ENCODE data around the gene INTS1. TPM values are rescaled to one million over a fixed set of nuclear protein-coding genes. Genes with fewer than 3 reads are reported as not detected.

Gene INTS1
- total RNA-seq, 1 donor from 2014 or later = 109 TPM

- TF ChIP-seq CTCF (IDR thresholded peaks at IDR 0.05; ENCODE audit: unreplicated experiment) = no peak
- Mint-ChIP-seq H3K27me3 (ENCODE audit: unreplicated experiment) (peaks cover 6% of the 10 kb centered on the region), H3K36me3 (ENCODE audit: low read depth, unreplicated experiment) (peaks cover under 1% of the 10 kb centered on the region), H3K27ac (ENCODE audit: unreplicated experiment) (peak overlapping the region; percentile 45), H3K4me3 (ENCODE audit: unreplicated experiment) (no peak overlapping the region), H3K9me3 (ENCODE audit: unreplicated experiment) (no peaks in the 10 kb centered on the region), H3K4me1 (ENCODE audit: unreplicated experiment) (peaks cover under 1% of the 10 kb centered on the region)
- no peak for DNase-seq (ENCODE audit: low spot score)
These were observed 4.1 kb upstream of the INTS1 start for GRCh38 chr7:1508277-1508758.

- H3K4me1 Mint-ChIP-seq (ENCODE audit: unreplicated experiment) = peaks cover 12% of the 10 kb centered on the region
- H3K27ac Mint-ChIP-seq (ENCODE audit: unreplicated experiment) = no peak overlapping the region
- peaks cover 19% of the 10 kb centered on the region for H3K36me3 Mint-ChIP-seq (ENCODE audit: low read depth, unreplicated experiment)
- DNase-seq (ENCODE audit: low spot score) = no peak
- TF ChIP-seq CTCF (IDR thresholded peaks at IDR 0.05; ENCODE audit: unreplicated experiment) = no peak
- H3K4me3 Mint-ChIP-seq (ENCODE audit: unreplicated experiment) = no peak overlapping the region
- H3K9me3 Mint-ChIP-seq (ENCODE audit: unreplicated experiment) = no peaks in the 10 kb centered on the region
- H3K27me3 Mint-ChIP-seq (ENCODE audit: unreplicated experiment) = peaks cover 10% of the 10 kb centered on the region
These were observed 1.8 kb upstream of the INTS1 start for GRCh38 chr7:1505731-1506550.

- no peak for TF ChIP-seq CTCF (IDR thresholded peaks at IDR 0.05; ENCODE audit: unreplicated experiment)
- Mint-ChIP-seq H3K27me3 (ENCODE audit: unreplicated experiment) (peaks cover 6% of the 10 kb centered on the region), H3K27ac (ENCODE audit: unreplicated experiment) (peak overlapping the region; percentile 78)
These were observed 799 bp downstream of the INTS1 start for GRCh38 chr7:1503390-1503789.

GRCh38 chr7:1502845-1503244, 1.3 kb downstream of the INTS1 start:
- Mint-ChIP-seq H3K9me3 (ENCODE audit: unreplicated experiment) (no peaks in the 10 kb centered on the region), H3K4me3 (ENCODE audit: unreplicated experiment) (peak overlapping the region; percentile 98), H3K4me1 (ENCODE audit: unreplicated experiment) (peaks cover 12% of the 10 kb centered on the region), H3K27ac (ENCODE audit: unreplicated experiment) (no peak overlapping the region), H3K27me3 (ENCODE audit: unreplicated experiment) (peaks cover 5% of the 10 kb centered on the region), H3K36me3 (ENCODE audit: low read depth, unreplicated experiment) (peaks cover 22% of the 10 kb centered on the region)
- no peak for DNase-seq (ENCODE audit: low spot score)
- TF ChIP-seq CTCF (IDR thresholded peaks at IDR 0.05; ENCODE audit: unreplicated experiment) = no peak

More at GRCh38 chr7:1503390-1503789, 799 bp downstream of the INTS1 start:
- peaks cover 19% of the 10 kb centered on the region for H3K36me3 Mint-ChIP-seq (ENCODE audit: low read depth, unreplicated experiment)
- H3K9me3 Mint-ChIP-seq (ENCODE audit: unreplicated experiment) = no peaks in the 10 kb centered on the region
- no peak for DNase-seq (ENCODE audit: low spot score)
- peaks cover 12% of the 10 kb centered on the region for H3K4me1 Mint-ChIP-seq (ENCODE audit: unreplicated experiment)
- H3K4me3 Mint-ChIP-seq (ENCODE audit: unreplicated experiment) = peak overlapping the region; percentile 98

Data from endothelial cell (in vitro differentiated cells).